ENCODE measurements around the gene AUTS2. TPM values are rescaled to one million over a fixed set of nuclear protein-coding genes. Genes with fewer than 3 reads are reported as not detected.

The AUTS2 gene
- total RNA-seq, 6 donors from 2014 or later: 38.9 to 151 (median 55.8) TPM

- H3K36me3 ChIP-seq: no peaks in the 10 kb centered on the region
- H3K4me1 ChIP-seq: no peaks in the 10 kb centered on the region
- no peak for TF ChIP-seq EP300 (IDR thresholded peaks at IDR 0.05)
- TF ChIP-seq POLR2A (IDR thresholded peaks at IDR 0.05): no peak
- TF ChIP-seq, protein P1, sequence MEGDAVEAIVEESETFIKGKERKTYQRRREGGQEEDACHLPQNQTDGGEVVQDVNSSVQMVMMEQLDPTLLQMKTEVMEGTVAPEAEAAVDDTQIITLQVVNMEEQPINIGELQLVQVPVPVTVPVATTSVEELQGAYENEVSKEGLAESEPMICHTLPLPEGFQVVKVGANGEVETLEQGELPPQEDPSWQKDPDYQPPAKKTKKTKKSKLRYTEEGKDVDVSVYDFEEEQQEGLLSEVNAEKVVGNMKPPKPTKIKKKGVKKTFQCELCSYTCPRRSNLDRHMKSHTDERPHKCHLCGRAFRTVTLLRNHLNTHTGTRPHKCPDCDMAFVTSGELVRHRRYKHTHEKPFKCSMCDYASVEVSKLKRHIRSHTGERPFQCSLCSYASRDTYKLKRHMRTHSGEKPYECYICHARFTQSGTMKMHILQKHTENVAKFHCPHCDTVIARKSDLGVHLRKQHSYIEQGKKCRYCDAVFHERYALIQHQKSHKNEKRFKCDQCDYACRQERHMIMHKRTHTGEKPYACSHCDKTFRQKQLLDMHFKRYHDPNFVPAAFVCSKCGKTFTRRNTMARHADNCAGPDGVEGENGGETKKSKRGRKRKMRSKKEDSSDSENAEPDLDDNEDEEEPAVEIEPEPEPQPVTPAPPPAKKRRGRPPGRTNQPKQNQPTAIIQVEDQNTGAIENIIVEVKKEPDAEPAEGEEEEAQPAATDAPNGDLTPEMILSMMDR (IDR thresholded peaks at IDR 0.05): no peak
- TF ChIP-seq POLR2AphosphoS5 (IDR thresholded peaks at IDR 0.05): no peak
- DNase-seq: no peak
- WGBS, 2 donors: 75 to 77% methylated on average over 3 of the region's 3 CpGs
- no peak for ATAC-seq (ENCODE audit: low FRiP score in 2 of 2)
- no peaks in the 10 kb centered on the region for H3K9me3 ChIP-seq
- H3K27me3 ChIP-seq: no peaks in the 10 kb centered on the region
- no peak overlapping the region for H3K4me3 ChIP-seq
- H3K27ac ChIP-seq: no peak overlapping the region
Observed at GRCh38 chr7:70014472-70015177, 416.4 kb downstream of the AUTS2 start.

DNA sequence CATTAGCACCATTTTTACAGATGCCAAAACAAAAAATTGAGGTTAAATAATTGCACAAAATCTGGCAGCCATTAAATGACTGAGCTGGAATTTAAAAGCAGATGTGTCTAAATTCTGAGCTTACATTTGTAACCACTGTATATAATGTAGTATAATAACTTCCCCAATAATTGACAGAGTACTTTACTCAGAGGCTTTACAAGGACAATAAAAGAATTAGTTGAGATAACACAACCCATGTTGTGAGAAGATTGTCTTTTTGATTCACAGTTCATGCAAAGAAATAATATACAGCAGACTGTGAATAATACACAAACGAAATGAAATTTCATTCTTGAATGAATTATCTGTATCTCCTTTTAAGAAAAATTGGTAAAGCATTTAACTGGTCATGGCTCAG lies 417.1 kb downstream of the AUTS2 start:
- H3K27me3 ChIP-seq: no peaks in the 10 kb centered on the region

DNA sequence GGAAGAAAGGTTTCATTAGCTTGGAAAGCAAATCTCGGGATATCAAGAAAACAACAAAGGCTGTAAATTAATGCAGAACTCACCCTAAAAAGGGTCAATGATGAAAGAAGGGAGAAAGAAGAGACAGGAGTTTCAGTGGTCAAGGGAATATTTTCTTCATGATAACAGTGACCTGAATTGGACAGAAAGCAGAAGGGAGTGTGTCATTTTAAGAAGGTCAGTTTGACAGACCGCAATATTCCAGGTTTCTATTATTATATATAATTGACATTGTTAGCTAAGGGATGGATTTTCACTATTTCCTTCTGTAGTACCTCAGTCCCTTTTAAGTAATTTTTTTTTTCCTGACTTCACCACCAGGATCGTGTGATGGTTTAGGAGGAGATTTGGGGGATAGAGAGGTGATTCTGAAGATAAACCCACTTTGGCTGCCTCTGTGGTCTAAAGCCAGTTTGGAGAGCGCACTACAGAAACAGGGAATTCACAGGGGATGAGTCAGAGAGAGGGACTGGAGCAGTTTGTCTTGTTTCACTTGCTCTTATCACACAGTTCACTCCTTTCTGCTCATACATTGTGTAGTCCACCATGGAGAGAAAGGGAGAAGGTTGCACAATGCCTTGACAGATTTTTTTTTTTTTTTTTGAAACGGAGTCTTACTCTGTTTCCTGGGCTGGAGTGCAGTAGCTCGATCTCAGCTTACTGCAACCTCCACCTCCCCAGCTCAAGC lies 417.9 kb downstream of the AUTS2 start:
- no peak overlapping the region for H3K27ac ChIP-seq
- peak in 1 of 2 donors; percentile 88 for ATAC-seq (ENCODE audit: low FRiP score in 2 of 2)
- no peak for DNase-seq
- TF ChIP-seq POLR2A (IDR thresholded peaks at IDR 0.05) (no peak), EP300 (IDR thresholded peaks at IDR 0.05) (no peak), POLR2AphosphoS5 (IDR thresholded peaks at IDR 0.05) (no peak)
- TF ChIP-seq, protein P1 (IDR thresholded peaks at IDR 0.05): no peak
- no peaks in the 10 kb centered on the region for H3K9me3 ChIP-seq
- H3K36me3 ChIP-seq: no peaks in the 10 kb centered on the region
- 76 to 82% methylated on average over 6 of the region's 6 CpGs for WGBS, 2 donors
- no peaks in the 10 kb centered on the region for H3K4me1 ChIP-seq
- H3K27me3 ChIP-seq: no peaks in the 10 kb centered on the region
- no peak overlapping the region for H3K4me3 ChIP-seq

More for the DNA sequence above, 417.1 kb downstream of the AUTS2 start:
- H3K36me3 ChIP-seq: no peaks in the 10 kb centered on the region
- WGBS, 2 donors: 81 to 85% methylated on average over 1 of the region's 1 CpG
- H3K4me1 ChIP-seq: no peaks in the 10 kb centered on the region
- no peak overlapping the region for H3K4me3 ChIP-seq
- H3K9me3 ChIP-seq: no peaks in the 10 kb centered on the region
- no peak for ATAC-seq (ENCODE audit: low FRiP score in 2 of 2)
- TF ChIP-seq POLR2A (IDR thresholded peaks at IDR 0.05): no peak
- no peak for TF ChIP-seq POLR2AphosphoS5 (IDR thresholded peaks at IDR 0.05)
- TF ChIP-seq, protein P1 (IDR thresholded peaks at IDR 0.05): no peak
- no peak for TF ChIP-seq EP300 (IDR thresholded peaks at IDR 0.05)
- no peak overlapping the region for H3K27ac ChIP-seq
- DNase-seq: no peak

DNA sequence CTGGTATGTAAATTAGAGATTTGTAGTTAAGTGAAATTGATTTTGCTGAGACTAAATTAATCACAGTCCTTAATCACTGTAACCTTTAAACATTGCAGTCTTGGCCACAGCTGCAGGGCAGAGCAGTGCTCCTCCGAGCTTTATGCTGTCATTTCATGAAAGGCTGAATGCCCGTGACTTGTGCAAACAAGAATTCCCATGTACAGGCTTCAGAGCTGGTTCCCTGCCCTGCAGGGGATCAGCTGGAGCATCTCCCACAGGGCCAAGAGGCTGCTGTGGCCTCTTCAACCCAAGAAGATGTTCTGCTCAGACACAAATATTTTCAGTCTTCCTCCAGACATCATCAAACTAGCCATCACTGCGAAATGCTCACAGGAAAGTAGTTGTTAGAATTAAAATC lies 419.1 kb downstream of the AUTS2 start:
- WGBS, 2 donors: 88 to 91% methylated on average over 3 of the region's 3 CpGs
- Histone ChIP-seq H3K27ac (no peak overlapping the region), H3K27me3 (no peaks in the 10 kb centered on the region), H3K9me3 (no peaks in the 10 kb centered on the region), H3K4me3 (no peak overlapping the region), H3K4me1 (no peaks in the 10 kb centered on the region), H3K36me3 (no peaks in the 10 kb centered on the region)
- ATAC-seq (ENCODE audit: low FRiP score in 2 of 2) (no peak), DNase-seq (no peak)
- TF ChIP-seq POLR2AphosphoS5 (IDR thresholded peaks at IDR 0.05): no peak
- TF ChIP-seq POLR2A (IDR thresholded peaks at IDR 0.05): no peak
- no peak for TF ChIP-seq EP300 (IDR thresholded peaks at IDR 0.05)
- TF ChIP-seq, protein P1 (IDR thresholded peaks at IDR 0.05): no peak
